HUES6 (cell line): ENCODE results near the gene SHMT2.

ENCODE experiments used
- H3K27ac ChIP-seq: 2 replicates; pipeline ENCODE4 v1.7.0; 2013; ENCODE audit warnings: low read depth, mild to moderate bottlenecking, low read length, inconsistent platforms
- H3K27me3 ChIP-seq: 2 replicates; pipeline ENCODE4 v1.6.1; 2013; ENCODE audit warnings: low read length; ENCODE audit not compliant: control insufficient read depth, insufficient read depth
- H3K36me3 ChIP-seq: 2 replicates; pipeline ENCODE4 v1.6.1; 2013; ENCODE audit warnings: low read length; ENCODE audit not compliant: control insufficient read depth, insufficient read depth
- H3K4me1 ChIP-seq: 2 replicates; pipeline ENCODE4 v1.6.1; 2013; ENCODE audit warnings: low read length; ENCODE audit not compliant: control insufficient read depth, insufficient read depth
- H3K4me3 ChIP-seq: 2 replicates; pipeline ENCODE4 v1.5.1; 2013; ENCODE audit warnings: low read depth, low read length
- H3K9ac ChIP-seq: one replicate; pipeline ENCODE4 v1.6.1; 2013; ENCODE audit warnings: mild to moderate bottlenecking, low read length
- H3K9me3 ChIP-seq: 2 replicates; pipeline ENCODE4 v1.6.1; 2013; ENCODE audit warnings: low read depth, low read length; ENCODE audit not compliant: control insufficient read depth, insufficient read depth

The SHMT2 gene

DNA sequence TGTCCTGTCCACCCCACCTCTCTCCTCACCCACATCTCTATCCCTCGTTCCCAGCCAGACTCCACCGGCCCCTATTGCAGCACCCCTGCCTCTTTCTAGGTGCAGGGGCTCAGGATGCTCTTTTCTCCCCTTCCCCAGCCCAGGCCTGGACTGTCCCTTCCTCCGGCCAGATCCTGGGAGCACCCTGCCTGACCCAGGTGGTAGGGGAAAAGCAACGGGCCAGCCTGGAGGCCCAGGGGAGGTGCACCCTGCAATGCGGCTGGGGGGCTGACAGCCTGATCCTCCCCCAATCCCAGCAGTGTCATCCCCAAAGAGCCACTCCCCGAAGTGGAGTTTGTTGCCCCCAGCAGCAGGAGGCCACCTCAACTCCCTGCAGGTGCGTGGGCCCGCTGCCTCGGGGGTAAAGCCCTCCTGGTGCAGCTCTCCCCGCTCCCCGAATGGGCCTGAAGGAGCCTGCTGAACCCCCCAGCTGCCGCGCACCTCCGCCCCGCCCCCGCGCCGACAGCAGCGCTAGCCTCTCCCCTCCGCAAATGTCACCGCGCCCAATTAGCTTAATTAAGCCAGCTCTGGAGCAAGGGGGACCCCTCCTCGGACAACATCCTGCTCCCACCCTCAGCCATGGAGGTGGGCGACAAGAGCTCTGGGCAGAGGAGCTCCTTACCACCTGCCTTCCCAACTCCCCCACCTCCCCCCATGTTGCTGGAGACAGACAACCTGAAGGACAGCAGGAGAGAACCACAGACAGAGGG is 8.2 kb upstream of the SHMT2 start:
- no peaks in the 10 kb centered on the region for H3K36me3 ChIP-seq
- H3K27me3 ChIP-seq: peaks cover 99% of the 10 kb centered on the region
- peaks cover 52% of the 10 kb centered on the region for H3K4me1 ChIP-seq
- H3K9ac ChIP-seq: no peak overlapping the region
- no peak overlapping the region for H3K27ac ChIP-seq
- H3K9me3 ChIP-seq: no peaks in the 10 kb centered on the region
- peak overlapping the region; percentile 17; the same call in 1 of the 2 replicates for H3K4me3 ChIP-seq

GRCh38 chr12:57222286-57223190 is 7.0 kb upstream of the SHMT2 start:
- Histone ChIP-seq H3K27ac (no peak overlapping the region), H3K9me3 (no peaks in the 10 kb centered on the region), H3K27me3 (peaks cover 98% of the 10 kb centered on the region), H3K9ac (no peak overlapping the region), H3K4me1 (peaks cover 54% of the 10 kb centered on the region), H3K4me3 (no peak overlapping the region), H3K36me3 (no peaks in the 10 kb centered on the region)

GRCh38 chr12:57223191-57224165 is 6.0 kb upstream of the SHMT2 start:
- H3K27me3 ChIP-seq: peaks cover 92% of the 10 kb centered on the region
- no peak overlapping the region for H3K9ac ChIP-seq
- H3K9me3 ChIP-seq: no peaks in the 10 kb centered on the region
- no peak overlapping the region for H3K4me3 ChIP-seq
- H3K36me3 ChIP-seq: no peaks in the 10 kb centered on the region
- no peak overlapping the region for H3K27ac ChIP-seq
- H3K4me1 ChIP-seq: peaks cover 52% of the 10 kb centered on the region

DNA sequence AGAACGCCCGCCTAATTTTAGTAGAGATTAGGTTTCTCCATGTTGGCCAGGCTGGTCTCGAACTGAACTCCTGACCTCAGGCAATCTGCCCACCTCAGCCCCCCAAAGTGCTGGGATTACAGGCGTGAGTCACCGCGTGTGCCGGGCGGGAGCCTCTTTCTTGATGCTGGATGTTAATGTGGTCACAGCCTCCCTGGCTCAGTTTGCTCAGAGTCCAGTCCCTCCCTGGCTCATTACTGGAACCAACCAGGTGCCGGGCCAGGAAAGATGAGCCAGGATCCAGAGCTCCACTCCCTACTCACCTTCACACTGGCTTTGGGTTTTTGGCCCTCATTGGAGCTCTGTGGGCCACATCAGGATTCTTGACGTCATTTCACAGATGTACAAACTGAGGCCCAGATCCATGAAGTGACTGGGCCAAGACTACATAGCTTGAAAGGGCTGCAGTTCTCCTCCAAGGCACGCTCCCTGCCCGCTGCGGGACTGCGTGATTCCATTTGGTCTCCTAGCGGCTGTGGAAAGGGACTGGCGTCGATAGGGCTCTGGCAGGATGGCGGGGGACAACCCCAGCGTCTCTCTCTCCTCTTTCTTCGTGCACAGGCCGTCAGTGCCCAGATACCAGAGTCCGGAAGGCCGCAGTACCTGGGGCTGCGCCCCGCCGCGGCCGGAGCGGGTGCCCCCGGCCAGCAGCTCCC is 5.1 kb upstream of the SHMT2 start:
- no peak overlapping the region for H3K9ac ChIP-seq
- no peak overlapping the region for H3K27ac ChIP-seq
- peaks cover 86% of the 10 kb centered on the region for H3K27me3 ChIP-seq
- H3K9me3 ChIP-seq: no peaks in the 10 kb centered on the region
- peaks cover 51% of the 10 kb centered on the region for H3K4me1 ChIP-seq
- H3K36me3 ChIP-seq: no peaks in the 10 kb centered on the region
- 0 out of 2 replicates have a peak overlapping the region, but pooled peaks have one; percentile 10 for H3K4me3 ChIP-seq

DNA sequence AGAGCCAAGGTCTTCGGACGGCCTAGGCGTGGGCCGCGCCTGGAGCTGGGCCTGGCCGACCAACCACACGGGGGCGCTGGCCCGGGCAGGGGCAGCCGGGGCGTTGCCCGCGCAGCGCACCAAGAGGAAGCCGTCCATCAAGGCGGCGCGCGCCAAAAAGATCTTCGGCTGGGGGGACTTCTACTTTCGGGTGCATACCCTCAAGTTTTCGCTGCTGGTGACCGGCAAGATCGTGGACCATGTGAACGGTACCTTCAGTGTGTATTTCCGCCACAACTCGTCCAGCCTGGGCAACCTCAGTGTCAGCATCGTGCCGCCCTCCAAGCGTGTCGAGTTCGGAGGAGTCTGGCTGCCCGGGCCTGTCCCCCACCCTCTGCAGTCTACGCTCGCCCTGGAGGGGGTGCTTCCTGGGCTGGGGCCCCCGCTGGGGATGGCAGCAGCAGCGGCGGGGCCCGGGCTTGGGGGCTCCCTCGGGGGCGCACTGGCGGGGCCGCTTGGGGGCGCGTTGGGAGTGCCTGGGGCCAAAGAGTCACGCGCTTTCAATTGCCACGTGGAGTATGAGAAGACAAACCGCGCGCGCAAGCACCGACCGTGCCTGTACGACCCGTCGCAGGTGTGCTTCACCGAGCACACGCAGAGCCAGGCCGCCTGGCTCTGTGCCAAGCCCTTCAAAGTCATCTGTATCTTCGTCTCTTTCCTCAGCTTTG is 4.4 kb upstream of the SHMT2 start:
- Histone ChIP-seq H3K9me3 (no peaks in the 10 kb centered on the region), H3K36me3 (no peaks in the 10 kb centered on the region), H3K27me3 (peaks cover 79% of the 10 kb centered on the region), H3K9ac (no peak overlapping the region), H3K4me3 (peak overlapping the region; percentile 42), H3K4me1 (peaks cover 45% of the 10 kb centered on the region), H3K27ac (no peak overlapping the region)

GRCh38 chr12:57225680-57226210 is 3.8 kb upstream of the SHMT2 start:
- Histone ChIP-seq H3K36me3 (peaks cover 2% of the 10 kb centered on the region), H3K4me3 (peak overlapping the region; percentile 35), H3K27ac (no peak overlapping the region), H3K4me1 (peaks cover 49% of the 10 kb centered on the region), H3K9me3 (no peaks in the 10 kb centered on the region), H3K9ac (no peak overlapping the region), H3K27me3 (peaks cover 73% of the 10 kb centered on the region)

DNA sequence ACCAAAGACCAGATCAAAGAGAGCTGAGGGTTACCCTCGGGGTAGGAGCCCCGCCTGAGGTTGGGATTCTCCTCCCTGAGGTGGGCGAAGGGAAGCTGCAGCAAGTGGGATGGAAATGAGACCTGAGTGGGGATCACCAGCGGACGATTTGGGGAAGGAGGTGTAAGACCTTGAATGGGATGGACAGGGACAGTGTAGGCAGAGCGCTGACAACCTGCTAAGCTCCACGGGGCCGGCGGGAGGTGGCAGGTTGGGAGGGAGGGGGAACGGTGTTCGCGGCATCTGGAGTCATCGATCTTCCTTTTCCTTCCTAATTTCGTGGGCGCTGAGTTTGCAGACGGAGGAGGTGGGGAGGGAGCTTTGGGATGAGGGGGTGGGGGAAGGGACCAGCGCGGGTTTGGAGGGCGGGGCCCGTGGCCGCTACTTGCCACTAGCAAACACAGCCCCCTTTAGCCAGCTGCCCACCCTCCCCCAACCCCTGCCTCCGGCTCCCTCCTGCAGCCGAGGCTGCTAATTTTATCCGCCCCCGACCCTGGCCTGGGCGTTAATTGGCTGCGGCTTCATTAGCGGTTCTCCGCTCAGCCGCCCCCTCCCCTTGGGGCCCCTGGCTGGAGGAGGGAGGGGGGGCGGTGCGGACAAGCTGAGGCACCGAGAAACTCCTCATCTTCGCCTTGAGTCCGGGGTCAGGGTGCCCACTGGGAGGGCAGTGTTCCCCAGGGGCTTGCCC is 2.8 kb upstream of the SHMT2 start:
- no peaks in the 10 kb centered on the region for H3K9me3 ChIP-seq
- no peak overlapping the region for H3K27ac ChIP-seq
- H3K27me3 ChIP-seq: peaks cover 63% of the 10 kb centered on the region
- peak overlapping the region; percentile 22 for H3K9ac ChIP-seq
- H3K4me3 ChIP-seq: peak overlapping the region; percentile 66
- peaks cover 12% of the 10 kb centered on the region for H3K36me3 ChIP-seq
- H3K4me1 ChIP-seq: peaks cover 41% of the 10 kb centered on the region

DNA sequence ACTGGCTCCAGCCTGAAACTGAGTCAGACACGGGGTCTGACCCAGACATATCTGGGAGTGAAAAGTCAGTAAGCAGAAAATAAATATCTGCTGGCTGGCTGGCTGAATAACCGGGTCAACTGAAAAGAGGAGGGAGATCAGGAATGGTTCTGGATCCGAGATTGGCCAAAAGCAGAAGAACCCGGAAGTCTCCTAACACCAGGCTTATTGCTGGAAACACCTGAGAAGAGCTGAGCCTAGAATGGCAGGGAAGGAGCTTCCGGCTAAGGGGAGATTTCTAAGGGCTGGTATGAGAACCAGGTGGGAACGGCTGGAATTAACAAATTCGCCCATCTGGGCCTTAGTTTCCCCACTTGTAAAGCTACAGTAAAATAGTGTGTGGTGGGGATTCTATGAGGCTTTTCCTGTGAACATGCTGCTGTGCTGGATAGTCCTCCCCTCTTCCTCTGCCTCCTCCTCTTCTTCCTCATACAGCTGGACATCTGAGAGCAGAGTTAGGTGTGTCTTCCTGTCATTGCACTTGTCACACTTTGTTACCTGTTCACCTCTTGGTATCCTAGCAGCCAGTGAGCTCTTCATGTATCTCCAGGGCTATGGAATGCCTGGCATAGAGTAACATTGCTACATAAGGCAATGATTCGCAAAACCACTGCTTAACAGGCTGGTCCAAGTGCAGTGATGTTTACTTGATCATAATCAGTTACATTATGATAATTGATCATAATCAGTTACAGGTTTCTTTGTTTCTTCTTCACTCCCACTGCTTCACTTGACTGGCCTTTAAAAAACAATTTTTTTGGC is 2.0 kb upstream of the SHMT2 start:
- H3K27me3 ChIP-seq: peaks cover 55% of the 10 kb centered on the region
- no peaks in the 10 kb centered on the region for H3K9me3 ChIP-seq
- peaks cover 36% of the 10 kb centered on the region for H3K4me1 ChIP-seq
- no peak overlapping the region for H3K27ac ChIP-seq
- peak overlapping the region; percentile 66 for H3K4me3 ChIP-seq
- H3K9ac ChIP-seq: no peak overlapping the region
- H3K36me3 ChIP-seq: peaks cover 19% of the 10 kb centered on the region
